ENCODE data around the gene BOLA1. TPM values are rescaled to one million over a fixed set of nuclear protein-coding genes. Genes with fewer than 3 reads are reported as not detected.

Gene BOLA1
- total and polyA plus RNA-seq, 11 donors: 12.5 to 40.7 (median 15.4) TPM

DNA sequence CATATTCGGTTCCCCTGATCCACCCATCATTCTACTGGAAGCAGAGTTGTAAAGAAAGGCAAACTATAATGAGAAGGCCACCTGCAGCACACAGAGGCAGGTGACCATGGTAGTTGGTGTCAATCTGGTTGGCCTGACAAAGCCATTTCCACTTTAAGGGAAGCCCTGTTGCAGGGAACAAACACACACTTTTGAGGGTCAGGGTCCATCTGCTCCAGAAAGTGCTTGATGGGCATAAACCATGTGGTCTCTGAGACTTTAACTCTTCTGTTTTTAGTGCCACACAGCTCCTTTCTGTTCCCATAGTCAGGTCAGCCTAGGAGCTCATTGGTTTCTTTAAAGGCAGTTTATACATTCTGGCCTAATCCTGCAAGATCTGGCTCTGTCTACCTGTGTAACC is 17.5 kb upstream of the BOLA1 start:
- Histone ChIP-seq H3K27me3 (no peaks in the 10 kb centered on the region), H3K4me1 (peaks cover 0 to 28% (median 17%) of the 10 kb centered on the region in 12 donors), H3K4me3 (no peak overlapping the region), H3K36me3 (no peaks in the 10 kb centered on the region), H3K27ac (no peak overlapping the region), H3K9me3 (no peaks in the 10 kb centered on the region)
- WGBS, 4 donors: 75 to 90% (median 86%) methylated on average over 1 of the region's 1 CpG
- no peak for DNase-seq
- TF ChIP-seq, protein P1, sequence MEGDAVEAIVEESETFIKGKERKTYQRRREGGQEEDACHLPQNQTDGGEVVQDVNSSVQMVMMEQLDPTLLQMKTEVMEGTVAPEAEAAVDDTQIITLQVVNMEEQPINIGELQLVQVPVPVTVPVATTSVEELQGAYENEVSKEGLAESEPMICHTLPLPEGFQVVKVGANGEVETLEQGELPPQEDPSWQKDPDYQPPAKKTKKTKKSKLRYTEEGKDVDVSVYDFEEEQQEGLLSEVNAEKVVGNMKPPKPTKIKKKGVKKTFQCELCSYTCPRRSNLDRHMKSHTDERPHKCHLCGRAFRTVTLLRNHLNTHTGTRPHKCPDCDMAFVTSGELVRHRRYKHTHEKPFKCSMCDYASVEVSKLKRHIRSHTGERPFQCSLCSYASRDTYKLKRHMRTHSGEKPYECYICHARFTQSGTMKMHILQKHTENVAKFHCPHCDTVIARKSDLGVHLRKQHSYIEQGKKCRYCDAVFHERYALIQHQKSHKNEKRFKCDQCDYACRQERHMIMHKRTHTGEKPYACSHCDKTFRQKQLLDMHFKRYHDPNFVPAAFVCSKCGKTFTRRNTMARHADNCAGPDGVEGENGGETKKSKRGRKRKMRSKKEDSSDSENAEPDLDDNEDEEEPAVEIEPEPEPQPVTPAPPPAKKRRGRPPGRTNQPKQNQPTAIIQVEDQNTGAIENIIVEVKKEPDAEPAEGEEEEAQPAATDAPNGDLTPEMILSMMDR (IDR thresholded peaks at IDR 0.05): no peak
- TF ChIP-seq POLR2A (IDR thresholded peaks at IDR 0.05): no peak
- intact Hi-C loops (cut with DNase I): no loop called here
- no peak for ATAC-seq

DNA sequence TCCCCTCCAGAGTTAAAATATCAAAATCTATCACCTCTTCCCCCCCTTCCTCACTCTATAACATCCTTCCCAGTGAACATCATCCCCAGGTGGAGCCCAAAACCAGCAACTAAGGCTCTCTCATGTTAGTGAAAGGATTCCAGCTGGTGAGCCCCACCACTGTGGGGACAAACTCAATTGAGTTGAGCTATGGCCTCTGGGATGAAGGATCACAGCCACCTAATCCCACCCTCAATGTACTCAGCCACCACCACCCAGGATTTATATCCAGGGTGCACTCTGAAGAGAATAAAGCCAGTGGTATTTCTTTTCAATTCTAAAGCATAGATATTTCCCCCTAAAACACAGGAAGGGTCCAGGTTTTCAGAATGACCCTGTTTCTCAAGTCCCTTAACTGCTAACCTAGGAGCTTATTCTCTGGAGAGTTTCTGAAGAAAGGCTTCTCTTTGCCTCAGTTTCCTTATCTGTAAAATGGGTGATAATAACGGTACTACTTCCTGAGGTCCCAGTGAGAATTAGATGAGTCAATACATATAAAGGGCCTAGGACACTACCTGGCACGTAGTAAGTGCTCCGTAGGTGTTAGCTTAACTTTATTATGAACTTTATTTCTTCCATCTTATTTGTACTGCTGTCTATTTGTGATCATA is 15.6 kb upstream of the BOLA1 start:
- H3K9me3 ChIP-seq: no peaks in the 10 kb centered on the region
- peak overlapping the region in 8 of 12 donors; percentile 65 to 86 (median 70) for H3K4me3 ChIP-seq
- intact Hi-C loops (cut with DNase I): no loop called here
- no peaks in the 10 kb centered on the region for H3K27me3 ChIP-seq
- no peak for ATAC-seq
- peaks cover 0 to 29% (median 17%) of the 10 kb centered on the region in 12 donors for H3K4me1 ChIP-seq
- TF ChIP-seq, protein P1 (IDR thresholded peaks at IDR 0.05): no peak
- TF ChIP-seq POLR2A (IDR thresholded peaks at IDR 0.05): no peak
- H3K27ac ChIP-seq: peak overlapping the region in 3 of 12 donors; percentile 93 to 100 (median 96)
- no peak for DNase-seq
- 75 to 78% (median 78%) methylated on average over 3 of the region's 3 CpGs for WGBS, 4 donors
- H3K36me3 ChIP-seq: no peaks in the 10 kb centered on the region

DNA sequence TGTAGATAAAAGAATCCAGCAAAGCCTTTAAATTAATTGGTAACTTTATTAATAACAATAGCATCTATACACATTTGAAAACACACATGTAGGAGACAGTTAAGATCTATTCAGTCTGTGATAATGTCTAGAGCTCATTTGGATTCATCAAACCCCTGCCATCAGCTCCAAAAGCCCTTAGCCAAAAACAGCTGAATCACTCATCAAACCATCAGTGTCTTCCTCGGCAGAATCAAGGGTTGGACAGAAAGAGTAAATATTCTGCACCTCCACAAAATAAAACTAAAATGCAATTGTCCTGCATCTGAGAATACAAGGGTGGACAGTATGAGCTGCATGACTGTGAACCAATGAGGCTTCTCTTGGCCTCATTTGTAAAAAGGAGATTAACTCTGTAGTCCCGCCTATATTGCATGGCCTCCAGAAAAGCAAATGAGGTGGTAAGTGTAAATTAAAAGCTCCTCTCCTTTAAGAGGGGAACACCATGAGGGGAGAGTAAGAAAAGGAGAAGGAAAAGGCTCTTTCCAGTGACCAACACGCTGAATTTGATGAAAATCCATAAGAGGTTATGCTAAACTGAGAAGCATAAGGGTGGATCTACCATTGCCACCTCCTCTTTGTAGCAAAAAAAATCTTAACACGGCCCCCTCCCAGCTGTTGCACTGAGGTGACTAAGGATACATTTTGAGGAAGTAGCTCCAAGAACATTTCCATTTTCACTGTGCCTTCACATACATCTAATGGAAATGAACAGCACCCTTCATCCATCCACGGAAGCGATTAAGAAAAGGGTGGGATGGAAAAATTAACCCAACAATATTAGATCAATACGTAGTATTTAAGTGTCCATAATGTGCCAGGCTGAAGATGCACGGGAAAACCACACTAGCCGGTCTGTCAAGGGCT is 14.7 kb upstream of the BOLA1 start:
- Histone ChIP-seq H3K27me3 (no peaks in the 10 kb centered on the region), H3K4me1 (peaks cover 0 to 29% (median 19%) of the 10 kb centered on the region in 12 donors), H3K9me3 (no peaks in the 10 kb centered on the region), H3K4me3 (peak overlapping the region; percentile 53 to 86 (median 67)), H3K36me3 (no peaks in the 10 kb centered on the region), H3K27ac (peak overlapping the region; percentile 80 to 100 (median 97))
- intact Hi-C loops (cut with DNase I): no loop called here
- ATAC-seq (no peak), DNase-seq (no peak)
- TF ChIP-seq, protein P1 (IDR thresholded peaks at IDR 0.05): no peak
- TF ChIP-seq POLR2A (IDR thresholded peaks at IDR 0.05): no peak
- 5 to 12% (median 10%) methylated on average over 9 of the region's 9 CpGs for WGBS, 4 donors
